ENCODE data around the gene CD109. TPM values are rescaled to one million over a fixed set of nuclear protein-coding genes. Genes with fewer than 3 reads are reported as not detected.

CD109 gene
- total RNA-seq, 1 experiment from 2014 or later: 3.2 TPM

DNA sequence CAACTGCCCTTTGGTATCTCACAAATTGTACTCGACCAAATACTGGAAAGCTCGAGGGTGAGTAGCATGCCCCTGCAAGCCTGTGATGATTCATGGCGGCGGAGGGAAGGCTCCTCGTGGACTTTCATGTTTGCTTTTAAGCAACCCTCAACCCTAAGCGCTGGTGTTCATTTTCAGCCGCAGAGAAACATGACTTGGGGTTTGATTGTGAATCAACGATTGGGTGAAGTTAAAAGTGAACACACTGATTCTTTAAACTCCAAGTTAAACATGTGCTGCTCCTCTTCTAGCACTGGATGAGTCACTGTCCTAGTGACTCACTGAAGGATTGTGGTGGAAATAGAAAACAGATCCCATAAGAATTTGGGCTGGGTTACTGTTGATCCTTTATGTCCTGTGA, 8.3 kb downstream of the CD109 start:
- Histone ChIP-seq H3K23me2 (ENCODE audit: insufficient read length, low read depth, low read length, poor library complexity, severe bottlenecking) (no peaks in the 10 kb centered on the region), H4K8ac (replicated peaks; ENCODE audit: insufficient read length, low read depth, low read length) (no peak overlapping the region), H3K27me3 (ENCODE audit: insufficient read depth, low read length) (no peaks in the 10 kb centered on the region), H3K23ac (ENCODE audit: insufficient read length, low read depth, low read length) (no peak overlapping the region), H3K56ac (ENCODE audit: insufficient read length, low read depth, low read length) (no peak overlapping the region), H3K4me2 (ENCODE audit: insufficient read depth, insufficient read length, low read length) (no peak overlapping the region), H3K79me1 (ENCODE audit: insufficient read depth, low read depth, low read length, poor library complexity, severe bottlenecking) (no peaks in the 10 kb centered on the region), H3K79me2 (ENCODE audit: insufficient read depth, low read length) (no peaks in the 10 kb centered on the region), H2BK120ac (ENCODE audit: low read depth, low read length, poor library complexity, severe bottlenecking) (no peak overlapping the region), H2BK15ac (ENCODE audit: low read depth, low read length) (no peak overlapping the region), H2BK12ac (ENCODE audit: insufficient read length, low read depth, low read length) (no peak overlapping the region), H3T11ph (ENCODE audit: low read length) (no peak overlapping the region), H4K20me1 (ENCODE audit: control insufficient read depth, insufficient read depth, insufficient read length) (no peaks in the 10 kb centered on the region), H2AK5ac (ENCODE audit: insufficient read length, low read length) (no peak overlapping the region), H3K18ac (ENCODE audit: insufficient read length, low read depth, low read length) (no peak overlapping the region), H2BK5ac (ENCODE audit: insufficient read length, low read length) (no peak overlapping the region), H2BK20ac (ENCODE audit: low read depth, low read length, poor library complexity, severe bottlenecking) (no peak overlapping the region), H3K27ac (ENCODE audit: insufficient read length, low read depth, low read length) (no peak overlapping the region), H3K4me1 (ENCODE audit: insufficient read depth, low read length) (no peaks in the 10 kb centered on the region), H4K91ac (ENCODE audit: insufficient read length, low read depth, low read length) (no peak overlapping the region), H3K14ac (ENCODE audit: insufficient read depth, low read length) (no peak overlapping the region), H2AFZ (ENCODE audit: low read length) (no peak overlapping the region), H3K9me3 (ENCODE audit: control insufficient read depth, low read depth, low read length) (no peaks in the 10 kb centered on the region), H4K5ac (ENCODE audit: insufficient read length, low read depth, low read length) (no peak overlapping the region), H3K9ac (ENCODE audit: extremely low read depth, insufficient read length, low read length) (no peak overlapping the region), H3K4ac (ENCODE audit: low read depth, low read length) (no peak overlapping the region)
- H3K4me1 Mint-ChIP-seq: peaks cover 0 to 8% of the 10 kb centered on the region in 2 experiments; a peak in 2 of 4 replicates
- peak overlapping the region in 1 of 3 experiments; percentile 51; a peak in 2 of 7 replicates for H3K27ac Mint-ChIP-seq
- no peaks in the 10 kb centered on the region for H3K36me3 Mint-ChIP-seq (ENCODE audit: insufficient read depth in 1 of 3, low read depth in 3 of 3)
- TF ChIP-seq, protein P1, sequence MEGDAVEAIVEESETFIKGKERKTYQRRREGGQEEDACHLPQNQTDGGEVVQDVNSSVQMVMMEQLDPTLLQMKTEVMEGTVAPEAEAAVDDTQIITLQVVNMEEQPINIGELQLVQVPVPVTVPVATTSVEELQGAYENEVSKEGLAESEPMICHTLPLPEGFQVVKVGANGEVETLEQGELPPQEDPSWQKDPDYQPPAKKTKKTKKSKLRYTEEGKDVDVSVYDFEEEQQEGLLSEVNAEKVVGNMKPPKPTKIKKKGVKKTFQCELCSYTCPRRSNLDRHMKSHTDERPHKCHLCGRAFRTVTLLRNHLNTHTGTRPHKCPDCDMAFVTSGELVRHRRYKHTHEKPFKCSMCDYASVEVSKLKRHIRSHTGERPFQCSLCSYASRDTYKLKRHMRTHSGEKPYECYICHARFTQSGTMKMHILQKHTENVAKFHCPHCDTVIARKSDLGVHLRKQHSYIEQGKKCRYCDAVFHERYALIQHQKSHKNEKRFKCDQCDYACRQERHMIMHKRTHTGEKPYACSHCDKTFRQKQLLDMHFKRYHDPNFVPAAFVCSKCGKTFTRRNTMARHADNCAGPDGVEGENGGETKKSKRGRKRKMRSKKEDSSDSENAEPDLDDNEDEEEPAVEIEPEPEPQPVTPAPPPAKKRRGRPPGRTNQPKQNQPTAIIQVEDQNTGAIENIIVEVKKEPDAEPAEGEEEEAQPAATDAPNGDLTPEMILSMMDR (conservative IDR thresholded peaks at IDR 0.05): no peak
- no peaks in the 10 kb centered on the region for H3K27me3 Mint-ChIP-seq (ENCODE audit: low read depth)
- WGBS (ENCODE audit: extremely low coverage, insufficient read length, low lambda C conversion rate): no CpG with 5 or more reads among the region's 8 CpGs
- H3K4me3 Mint-ChIP-seq: no peak overlapping the region
- H3K9me3 Mint-ChIP-seq: 0 out of 5 replicates have a peak, but pooled peaks cover 0 to under 1% of the 10 kb centered on the region in 2 experiments
- no peak for DNase-seq
